ENCODE measurements around the gene GLIS1. TPM values are rescaled to one million over a fixed set of nuclear protein-coding genes. Genes with fewer than 3 reads are reported as not detected.

GLIS1 gene
- total and polyA plus RNA-seq, 11 donors, result 0.06 to 0.35 (median 0.13) TPM; not detected in 6

DNA sequence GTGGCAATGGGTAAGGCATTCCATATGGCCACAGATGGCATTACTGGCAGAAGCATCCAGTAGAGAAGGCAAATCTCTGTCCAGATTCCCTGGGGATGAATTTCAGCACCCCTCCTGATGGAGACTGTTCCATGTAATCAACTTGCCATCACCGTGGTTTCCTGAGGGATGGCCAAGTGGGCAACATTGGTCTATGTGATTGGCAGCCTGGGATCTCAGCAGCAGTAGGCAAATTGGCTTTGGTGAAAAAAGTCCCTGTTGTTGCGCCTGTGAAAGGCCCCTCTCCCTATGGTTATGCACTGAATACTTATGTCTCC, 260.5 kb downstream of the GLIS1 start:
- Histone ChIP-seq H3K9me3 (no peaks in the 10 kb centered on the region), H3K36me3 (no peaks in the 10 kb centered on the region), H3K27me3 (peaks cover 0 to 15% (median 0%) of the 10 kb centered on the region in 9 donors), H3K27ac (no peak overlapping the region), H3K4me3 (no peak overlapping the region), H3K4me1 (no peaks in the 10 kb centered on the region)
- WGBS, 4 donors, result 95 to 100% (median 96%) methylated on average over 1 to 2 of the region's 2 CpGs
- ATAC-seq (no peak), DNase-seq (no peak)
- intact Hi-C loops (cut with DNase I), result no loop called here
- TF ChIP-seq CTCF (IDR thresholded peaks at IDR 0.05), result no peak
- no peak for TF ChIP-seq POLR2A (IDR thresholded peaks at IDR 0.05)

GRCh38 chr1:53477651-53478501, 261.1 kb downstream of the GLIS1 start:
- Histone ChIP-seq H3K36me3 (no peaks in the 10 kb centered on the region), H3K9me3 (no peaks in the 10 kb centered on the region), H3K27ac (no peak overlapping the region), H3K4me1 (no peaks in the 10 kb centered on the region), H3K4me3 (no peak overlapping the region), H3K27me3 (peaks cover 0 to 14% (median 0%) of the 10 kb centered on the region in 9 donors)
- ATAC-seq (no peak), DNase-seq (no peak)
- TF ChIP-seq POLR2A (IDR thresholded peaks at IDR 0.05) (no peak), CTCF (IDR thresholded peaks at IDR 0.05) (no peak)
- 69 to 76% (median 72%) methylated on average over 12 of the region's 12 CpGs for WGBS, 4 donors
- intact Hi-C loops (cut with DNase I), result no loop called here

GRCh38 chr1:53476579-53476978, 262.4 kb downstream of the GLIS1 start:
- intact Hi-C loops (cut with DNase I), result no loop called here
- 76 to 82% (median 81%) methylated on average over 8 of the region's 8 CpGs for WGBS, 4 donors

More at GRCh38 chr1:53476579-53476978, 262.4 kb downstream of the GLIS1 start:
- Histone ChIP-seq H3K4me3 (no peak overlapping the region), H3K4me1 (no peaks in the 10 kb centered on the region), H3K27me3 (peaks cover 0 to 6% (median 0%) of the 10 kb centered on the region in 9 donors), H3K27ac (no peak overlapping the region), H3K9me3 (no peaks in the 10 kb centered on the region), H3K36me3 (no peaks in the 10 kb centered on the region)
- no peak for DNase-seq
- TF ChIP-seq POLR2A (IDR thresholded peaks at IDR 0.05) (no peak), CTCF (IDR thresholded peaks at IDR 0.05) (no peak)
- ATAC-seq, result no peak

Measured in heart left ventricle (tissue), 16 donors.